Stomach (tissue), 4 donors: Measurements from ENCODE around the gene RNF112.

Experiments used
- CTCF ChIP-seq, 7 experiments: fragments of 450-650 bp in 4 of 7; fragments of 200-600 bp in 3 of 7; sonication (generic) in 3 of 7; IDR thresholded peaks; one replicate each; pipeline ENCODE4 v1.5.1; 2016 to 2019; ENCODE audit warnings: antibody characterized with exemption in 7 of 7, control low read depth in 2 of 7, mild to moderate bottlenecking in 1 of 7
- POLR2AphosphoS5 ChIP-seq, 3 donors: sonication (generic); formaldehyde crosslinking; IDR thresholded peaks; one replicate each; pipeline ENCODE4 v1.6.1; 2016; ENCODE audit warnings: antibody characterized with exemption in 3 of 3

GRCh38 chr17:19410091-19410490, 941 bp upstream of the RNF112 start:
- TF ChIP-seq POLR2AphosphoS5 (IDR thresholded peaks at IDR 0.05), result no peak
- no peak for TF ChIP-seq CTCF (IDR thresholded peaks at IDR 0.05)
